GM13976 (cell line): ENCODE results near the gene RAD51B.
"Not testable (repeated sequence)": the region's sequence is repeated elsewhere in the genome, so short reads cannot be mapped to it uniquely, and the experiment has no call there.

Experiments used
- DNase-seq: peaks from one replicate; pipeline ENCODE4 v3.0.0; 2012; ENCODE audit warnings: low spot score
- CTCF ChIP-seq: IDR thresholded peaks from 2 replicates; pipeline ENCODE4 v1.5.1; 2012; ENCODE audit warnings: borderline replicate concordance, mild to moderate bottlenecking; ENCODE audit not compliant: insufficient read depth; ENCODE audit errors: extremely low read depth, missing control alignments, control extremely low read depth
- in situ Hi-C: fragments of 300-500 bp; cut with MboI; formaldehyde crosslinking; loops from one replicate; pipeline ENCODE4 v1.12.0; 2022; ENCODE audit warnings: low sequenced_read_pairs, mixed read lengths, inconsistent platforms; ENCODE audit not compliant: unreplicated experiment

The RAD51B gene

GRCh38 chr14:68212361-68212760, 392.8 kb downstream of the RAD51B start:
- DNase-seq = no peak
- no peak for TF ChIP-seq CTCF
- in situ Hi-C loops = no loop called here

GRCh38 chr14:68214431-68214830, 394.9 kb downstream of the RAD51B start:
- TF ChIP-seq CTCF = no peak
- DNase-seq = no peak
- in situ Hi-C loops = no loop called here

GRCh38 chr14:68215629-68216028, 396.1 kb downstream of the RAD51B start:
- in situ Hi-C loops = no loop called here
- TF ChIP-seq CTCF = no peak
- no peak for DNase-seq

- in situ Hi-C loops = no loop called here
- no peak for TF ChIP-seq CTCF
- DNase-seq = no peak
These were observed 396.5 kb downstream of the RAD51B start for GRCh38 chr14:68216079-68216478.

GRCh38 chr14:68216957-68217356, 397.4 kb downstream of the RAD51B start:
- no peak for DNase-seq
- TF ChIP-seq CTCF = no peak
- in situ Hi-C loops = no loop called here

GRCh38 chr14:68217791-68218340, 398.3 kb downstream of the RAD51B start:
- no peak for TF ChIP-seq CTCF

GRCh38 chr14:68219407-68219806, 399.8 kb downstream of the RAD51B start:
- in situ Hi-C loops = no loop called here
- no peak for TF ChIP-seq CTCF
- no peak for DNase-seq

More at GRCh38 chr14:68217791-68218340, 398.3 kb downstream of the RAD51B start:
- in situ Hi-C loops = no loop called here
- DNase-seq = no peak

- in situ Hi-C loops, DNase-seq: not testable (repeated sequence)
These were observed 401.5 kb downstream of the RAD51B start for GRCh38 chr14:68221046-68221445.
